ENCODE data around the gene PRKCE. TPM values are rescaled to one million over a fixed set of nuclear protein-coding genes. Genes with fewer than 3 reads are reported as not detected.

Gene PRKCE
- total RNA-seq, 1 donor from 2014 or later: 21.0 TPM

- H3K4me3 ChIP-seq (ENCODE audit: low read depth, low read length): no peak overlapping the region
- no peak for TF ChIP-seq CTCF (IDR thresholded peaks at IDR 0.05; ENCODE audit: insufficient read depth, low read length, poor library complexity, severe bottlenecking)
- no peaks in the 10 kb centered on the region for H3K36me3 ChIP-seq (ENCODE audit: control insufficient read depth, insufficient read depth, low read length)
- no peaks in the 10 kb centered on the region for H3K27me3 ChIP-seq (ENCODE audit: control insufficient read depth, insufficient read depth, low read length)
- DNase-seq (ENCODE audit: low read depth): no peak
Measured at GRCh38 chr2:45625824-45626223, 25.7 kb upstream of the PRKCE start.

- H3K36me3 ChIP-seq (ENCODE audit: control insufficient read depth, insufficient read depth, low read length): no peaks in the 10 kb centered on the region
- no peaks in the 10 kb centered on the region for H3K27me3 ChIP-seq (ENCODE audit: control insufficient read depth, insufficient read depth, low read length)
- no peak for TF ChIP-seq CTCF (IDR thresholded peaks at IDR 0.05; ENCODE audit: insufficient read depth, low read length, poor library complexity, severe bottlenecking)
- no peak overlapping the region for H3K4me3 ChIP-seq (ENCODE audit: low read depth, low read length)
- DNase-seq (ENCODE audit: low read depth): no peak
Measured at GRCh38 chr2:45626387-45627221, 24.9 kb upstream of the PRKCE start.

GRCh38 chr2:45627911-45628310 is 23.6 kb upstream of the PRKCE start:
- no peak for DNase-seq (ENCODE audit: low read depth)
- Histone ChIP-seq H3K36me3 (ENCODE audit: control insufficient read depth, insufficient read depth, low read length) (no peaks in the 10 kb centered on the region), H3K4me3 (ENCODE audit: low read depth, low read length) (no peak overlapping the region), H3K27me3 (ENCODE audit: control insufficient read depth, insufficient read depth, low read length) (no peaks in the 10 kb centered on the region)
- no peak for TF ChIP-seq CTCF (IDR thresholded peaks at IDR 0.05; ENCODE audit: insufficient read depth, low read length, poor library complexity, severe bottlenecking)

GRCh38 chr2:45629971-45630370 is 21.5 kb upstream of the PRKCE start:
- TF ChIP-seq CTCF (IDR thresholded peaks at IDR 0.05; ENCODE audit: insufficient read depth, low read length, poor library complexity, severe bottlenecking): no peak
- no peak for DNase-seq (ENCODE audit: low read depth)
- H3K27me3 ChIP-seq (ENCODE audit: control insufficient read depth, insufficient read depth, low read length): no peaks in the 10 kb centered on the region

GRCh38 chr2:45631319-45631718 is 20.2 kb upstream of the PRKCE start:
- DNase-seq (ENCODE audit: low read depth): no peak
- Histone ChIP-seq H3K27me3 (ENCODE audit: control insufficient read depth, insufficient read depth, low read length) (no peaks in the 10 kb centered on the region), H3K4me3 (ENCODE audit: low read depth, low read length) (no peak overlapping the region), H3K36me3 (ENCODE audit: control insufficient read depth, insufficient read depth, low read length) (no peaks in the 10 kb centered on the region)
- TF ChIP-seq CTCF (IDR thresholded peaks at IDR 0.05; ENCODE audit: insufficient read depth, low read length, poor library complexity, severe bottlenecking): no peak

More at GRCh38 chr2:45629971-45630370, 21.5 kb upstream of the PRKCE start:
- Histone ChIP-seq H3K36me3 (ENCODE audit: control insufficient read depth, insufficient read depth, low read length) (no peaks in the 10 kb centered on the region), H3K4me3 (ENCODE audit: low read depth, low read length) (no peak overlapping the region)

- H3K36me3 ChIP-seq (ENCODE audit: control insufficient read depth, insufficient read depth, low read length): no peaks in the 10 kb centered on the region
- no peak for DNase-seq (ENCODE audit: low read depth)
- no peak for TF ChIP-seq CTCF (IDR thresholded peaks at IDR 0.05; ENCODE audit: insufficient read depth, low read length, poor library complexity, severe bottlenecking)
- H3K4me3 ChIP-seq (ENCODE audit: low read depth, low read length): no peak overlapping the region
- H3K27me3 ChIP-seq (ENCODE audit: control insufficient read depth, insufficient read depth, low read length): no peaks in the 10 kb centered on the region
Measured at GRCh38 chr2:45631955-45632354, 19.5 kb upstream of the PRKCE start.
